HCT116 (cell line): ENCODE measurements around the gene GSDMA.

Experiments used
- EZH2phosphoT487 ChIP-seq: fragments of 200-600 bp; IDR thresholded peaks from 2 replicates; pipeline ENCODE4 v1.6.1; 2018; ENCODE audit warnings: antibody characterized with exemption, borderline replicate concordance
- MAX ChIP-seq: IDR thresholded peaks from 2 replicates; pipeline ENCODE4 v1.6.1; 2012
- POLR2A ChIP-seq: IDR thresholded peaks from 2 replicates; pipeline ENCODE4 v1.7.0; 2011; ENCODE audit warnings: borderline replicate concordance; ENCODE audit not compliant: insufficient read depth, insufficient read length; ENCODE audit errors: extremely low read depth
- POLR2AphosphoS5 ChIP-seq: IDR thresholded peaks from 2 replicates; pipeline ENCODE4 v1.6.1; 2011; ENCODE audit warnings: mild to moderate bottlenecking, low read depth, low read length, moderate library complexity
- RAD21 ChIP-seq: IDR thresholded peaks from 2 replicates; pipeline ENCODE4 v1.6.1; 2012; ENCODE audit warnings: low read depth, mild to moderate bottlenecking
- TCF7L2 ChIP-seq: IDR thresholded peaks from 2 replicates; pipeline ENCODE4 v1.7.0; 2011; ENCODE audit warnings: borderline replicate concordance, inconsistent platforms; ENCODE audit not compliant: insufficient read depth, insufficient read length; ENCODE audit errors: extremely low read depth
- TF ChIP-seq, protein P1 (sequence below), 3 experiments: fragments of 200-600 bp in 1 of 3; sonication (generic) in 1 of 3; IDR thresholded peaks in 2 of 3; conservative IDR thresholded peaks in 1 of 3; 2 replicates each; pipeline ENCODE4 v1.5.1; 2012 to 2017; ENCODE audit warnings: low read depth in 2 of 3, low read length in 2 of 3, antibody characterized with exemption in 1 of 3, borderline replicate concordance in 1 of 3, control low read depth in 1 of 3, mild to moderate bottlenecking in 1 of 3, mixed read lengths in 1 of 3, mixed run types in 1 of 3, moderate library complexity in 1 of 3; ENCODE audit not compliant: insufficient read depth in 1 of 3

GRCh38 chr17:39915559-39915958 lies 47.2 kb upstream of the GSDMA start:
- TF ChIP-seq, protein P1, sequence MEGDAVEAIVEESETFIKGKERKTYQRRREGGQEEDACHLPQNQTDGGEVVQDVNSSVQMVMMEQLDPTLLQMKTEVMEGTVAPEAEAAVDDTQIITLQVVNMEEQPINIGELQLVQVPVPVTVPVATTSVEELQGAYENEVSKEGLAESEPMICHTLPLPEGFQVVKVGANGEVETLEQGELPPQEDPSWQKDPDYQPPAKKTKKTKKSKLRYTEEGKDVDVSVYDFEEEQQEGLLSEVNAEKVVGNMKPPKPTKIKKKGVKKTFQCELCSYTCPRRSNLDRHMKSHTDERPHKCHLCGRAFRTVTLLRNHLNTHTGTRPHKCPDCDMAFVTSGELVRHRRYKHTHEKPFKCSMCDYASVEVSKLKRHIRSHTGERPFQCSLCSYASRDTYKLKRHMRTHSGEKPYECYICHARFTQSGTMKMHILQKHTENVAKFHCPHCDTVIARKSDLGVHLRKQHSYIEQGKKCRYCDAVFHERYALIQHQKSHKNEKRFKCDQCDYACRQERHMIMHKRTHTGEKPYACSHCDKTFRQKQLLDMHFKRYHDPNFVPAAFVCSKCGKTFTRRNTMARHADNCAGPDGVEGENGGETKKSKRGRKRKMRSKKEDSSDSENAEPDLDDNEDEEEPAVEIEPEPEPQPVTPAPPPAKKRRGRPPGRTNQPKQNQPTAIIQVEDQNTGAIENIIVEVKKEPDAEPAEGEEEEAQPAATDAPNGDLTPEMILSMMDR (IDR thresholded peaks at IDR 0.05 in 2 of 3, conservative IDR thresholded peaks at IDR 0.05 in 1 of 3; ENCODE audit: borderline replicate concordance in 1 of 3, insufficient read depth in 1 of 3, low read depth in 2 of 3, low read length in 2 of 3): no peak
- TF ChIP-seq MAX (no peak), EZH2phosphoT487 (no peak), RAD21 (no peak), TCF7L2 (no peak), POLR2AphosphoS5 (no peak), POLR2A (no peak)
